AG10803 (cell line): Measurements from ENCODE around the gene PUSL1.
A peak's percentile ranks its signal among the peaks of the same experiment; 100 is the strongest.

Experiments used
- DNase-seq: peaks from one replicate; pipeline ENCODE4 v3.0.0; 2010; ENCODE audit warnings: low read depth
- H3K4me3 ChIP-seq: 2 replicates; pipeline ENCODE4 v1.5.1; 2011; ENCODE audit warnings: mild to moderate bottlenecking, low read length, control low read depth
- TF ChIP-seq, protein P1 (sequence below): conservative IDR thresholded peaks from 2 replicates; pipeline ENCODE4 v1.5.1; 2011; ENCODE audit warnings: mild to moderate bottlenecking, low read length, control low read depth, inconsistent platforms

PUSL1 gene

DNA sequence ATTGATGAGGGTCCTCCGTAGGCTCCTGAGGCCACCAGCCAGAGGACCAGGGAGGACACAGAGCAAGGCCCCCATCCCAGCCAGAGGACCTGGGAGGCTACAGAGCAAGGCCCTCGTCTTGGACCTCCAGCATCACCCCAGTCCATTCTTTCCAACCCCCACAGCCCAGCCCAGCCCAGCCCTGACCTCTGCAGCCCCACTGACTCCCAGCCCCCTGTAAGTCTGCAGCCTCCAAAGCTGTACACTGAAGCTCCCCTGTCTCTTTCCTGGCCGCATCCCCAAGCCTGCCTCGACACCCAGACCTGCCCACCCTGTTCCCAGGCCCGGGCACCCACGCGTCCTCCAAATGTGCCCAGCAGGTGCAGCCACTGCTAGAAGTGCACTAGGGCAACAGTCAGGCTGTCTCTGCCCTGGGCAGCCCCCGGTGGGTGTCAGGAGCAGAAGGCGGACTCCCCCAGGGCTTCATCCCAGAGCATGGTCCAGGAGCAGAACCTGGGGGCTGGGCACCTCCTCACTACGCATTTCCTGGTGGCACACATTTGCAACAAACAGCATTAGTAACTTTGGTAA, 38.7 kb downstream of the PUSL1 start:
- peak overlapping the region; percentile 75 for H3K4me3 ChIP-seq
- TF ChIP-seq, protein P1, sequence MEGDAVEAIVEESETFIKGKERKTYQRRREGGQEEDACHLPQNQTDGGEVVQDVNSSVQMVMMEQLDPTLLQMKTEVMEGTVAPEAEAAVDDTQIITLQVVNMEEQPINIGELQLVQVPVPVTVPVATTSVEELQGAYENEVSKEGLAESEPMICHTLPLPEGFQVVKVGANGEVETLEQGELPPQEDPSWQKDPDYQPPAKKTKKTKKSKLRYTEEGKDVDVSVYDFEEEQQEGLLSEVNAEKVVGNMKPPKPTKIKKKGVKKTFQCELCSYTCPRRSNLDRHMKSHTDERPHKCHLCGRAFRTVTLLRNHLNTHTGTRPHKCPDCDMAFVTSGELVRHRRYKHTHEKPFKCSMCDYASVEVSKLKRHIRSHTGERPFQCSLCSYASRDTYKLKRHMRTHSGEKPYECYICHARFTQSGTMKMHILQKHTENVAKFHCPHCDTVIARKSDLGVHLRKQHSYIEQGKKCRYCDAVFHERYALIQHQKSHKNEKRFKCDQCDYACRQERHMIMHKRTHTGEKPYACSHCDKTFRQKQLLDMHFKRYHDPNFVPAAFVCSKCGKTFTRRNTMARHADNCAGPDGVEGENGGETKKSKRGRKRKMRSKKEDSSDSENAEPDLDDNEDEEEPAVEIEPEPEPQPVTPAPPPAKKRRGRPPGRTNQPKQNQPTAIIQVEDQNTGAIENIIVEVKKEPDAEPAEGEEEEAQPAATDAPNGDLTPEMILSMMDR: no peak
- no peak for DNase-seq

DNA sequence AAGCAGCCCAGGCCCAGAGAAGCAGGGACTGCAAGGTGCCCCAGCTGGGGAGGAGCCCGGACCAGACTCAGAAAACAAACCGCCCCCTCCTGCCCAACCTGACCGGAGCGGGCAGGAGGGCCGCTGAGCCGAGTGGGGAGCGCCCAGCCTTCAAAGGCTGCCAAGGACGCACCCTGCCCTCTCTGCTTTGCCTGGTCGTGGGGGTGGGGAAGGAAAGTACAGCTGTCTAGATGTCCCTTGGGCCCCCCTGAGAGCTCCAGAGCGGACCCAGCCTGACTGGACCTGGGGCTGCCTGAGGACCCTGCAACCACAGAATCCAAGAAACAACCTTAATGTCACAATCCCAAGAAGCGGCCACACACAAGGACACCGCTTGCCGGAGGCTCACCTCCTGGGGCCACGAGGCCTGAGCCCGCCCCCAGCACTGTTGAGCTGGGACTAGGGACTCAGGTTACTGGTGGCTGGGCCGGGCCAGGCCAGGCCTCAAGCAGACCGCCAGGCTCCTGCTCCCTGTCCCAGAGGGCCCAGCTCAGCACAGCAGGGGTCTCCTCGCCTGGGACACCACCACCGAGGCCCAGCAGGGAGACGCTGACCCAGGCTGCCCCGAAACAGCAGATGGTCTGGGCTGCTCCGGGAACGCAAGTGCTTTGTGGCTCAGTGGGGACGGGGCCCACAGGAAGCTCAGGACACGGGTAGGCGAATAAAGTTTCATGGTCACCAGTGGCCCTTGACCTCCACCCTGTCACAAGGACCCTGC, 39.4 kb downstream of the PUSL1 start:
- TF ChIP-seq, protein P1: no peak
- peak overlapping the region; percentile 75 for H3K4me3 ChIP-seq
- no peak for DNase-seq

DNA sequence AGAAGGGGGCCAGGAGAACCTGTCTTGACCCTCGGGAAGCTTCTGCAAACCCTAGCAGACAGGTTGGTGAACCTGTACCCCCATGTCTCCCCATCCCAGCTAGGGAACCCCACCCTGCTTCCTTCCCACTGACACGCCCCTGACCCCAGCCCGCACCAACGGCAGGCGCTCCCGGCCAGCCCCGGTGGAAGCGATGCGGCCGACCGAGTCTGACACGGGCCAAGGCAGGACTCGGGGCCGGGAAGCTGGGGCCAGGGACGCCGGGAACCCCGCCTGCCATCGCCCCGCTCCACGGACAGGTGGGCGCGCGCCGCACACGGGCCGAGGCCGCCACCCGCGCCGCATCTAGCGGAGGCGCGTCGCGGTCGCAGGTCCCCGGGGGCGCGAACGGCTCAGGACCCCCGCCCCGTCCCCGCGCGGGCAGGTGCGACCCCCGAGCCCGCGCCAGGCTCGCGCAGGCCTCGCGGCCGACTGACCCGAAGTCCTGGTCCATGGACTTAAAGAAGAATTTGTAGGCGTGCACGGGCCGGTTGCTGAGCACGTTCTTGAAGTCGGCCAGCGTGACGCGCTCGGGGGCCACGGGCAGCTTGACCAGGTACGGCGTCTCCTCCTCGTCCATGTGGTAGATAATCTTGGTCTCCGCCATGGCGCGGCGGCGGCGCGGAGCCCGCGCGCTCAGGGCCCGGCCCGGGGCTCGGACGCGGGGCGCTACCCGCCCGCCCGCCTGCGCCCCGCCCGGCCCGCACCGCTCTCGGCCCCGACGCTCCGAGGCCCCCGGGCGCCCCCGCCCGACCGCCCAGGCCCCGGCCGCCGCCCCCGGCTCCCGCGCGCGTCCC, 40.2 kb downstream of the PUSL1 start:
- DNase-seq: no peak
- H3K4me3 ChIP-seq: peak overlapping the region; percentile 75
- TF ChIP-seq, protein P1: no peak

DNA sequence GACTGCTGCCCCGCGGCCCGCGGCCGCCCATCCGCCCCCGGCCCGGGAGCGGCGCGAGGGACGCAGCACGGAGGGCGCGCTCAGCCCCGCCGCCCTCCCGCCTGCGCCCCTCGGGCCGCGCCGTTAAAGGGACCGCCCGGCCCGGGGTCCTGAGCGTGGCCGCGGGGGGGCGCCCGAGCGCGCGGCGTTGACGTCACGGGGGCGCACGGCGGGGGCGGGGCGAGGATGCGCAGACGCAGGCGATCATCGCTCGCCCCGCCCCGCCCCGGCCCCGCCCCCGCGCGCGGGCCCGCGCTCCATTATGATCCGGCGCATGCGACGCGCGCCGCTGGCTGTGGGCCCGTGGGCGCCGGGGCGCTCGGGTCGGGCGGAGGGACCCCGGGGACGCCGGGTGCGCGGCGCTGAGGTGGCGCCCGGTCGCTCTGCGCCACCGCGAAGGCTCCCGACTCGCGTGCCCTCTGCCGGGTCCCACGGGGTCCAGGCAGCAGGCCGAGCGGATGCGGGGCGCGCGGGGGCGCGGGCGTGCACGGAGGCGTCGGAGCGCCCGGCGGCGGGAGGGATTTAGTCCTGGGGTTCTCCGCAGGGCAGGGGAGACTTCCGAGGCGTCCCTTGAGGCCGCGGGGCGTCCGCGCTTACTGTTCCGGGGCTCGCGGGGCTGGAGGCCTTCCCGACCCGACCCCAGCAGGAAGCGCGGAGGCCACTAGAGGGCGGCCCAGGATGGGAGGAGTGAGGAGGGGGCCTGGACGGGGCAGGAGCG, 41.0 kb downstream of the PUSL1 start, which contains the start of gene DVL1:
TSS of gene DVL1 (minus strand) at position 163 of the 757 bp plus-strand sequence. CDS start 353 bp downstream, outside the sequence.
- peak; percentile 79 for DNase-seq
- TF ChIP-seq, protein P1: peak; percentile 37
- H3K4me3 ChIP-seq: peak within 1 kb of the TSS; percentile 75

DNA sequence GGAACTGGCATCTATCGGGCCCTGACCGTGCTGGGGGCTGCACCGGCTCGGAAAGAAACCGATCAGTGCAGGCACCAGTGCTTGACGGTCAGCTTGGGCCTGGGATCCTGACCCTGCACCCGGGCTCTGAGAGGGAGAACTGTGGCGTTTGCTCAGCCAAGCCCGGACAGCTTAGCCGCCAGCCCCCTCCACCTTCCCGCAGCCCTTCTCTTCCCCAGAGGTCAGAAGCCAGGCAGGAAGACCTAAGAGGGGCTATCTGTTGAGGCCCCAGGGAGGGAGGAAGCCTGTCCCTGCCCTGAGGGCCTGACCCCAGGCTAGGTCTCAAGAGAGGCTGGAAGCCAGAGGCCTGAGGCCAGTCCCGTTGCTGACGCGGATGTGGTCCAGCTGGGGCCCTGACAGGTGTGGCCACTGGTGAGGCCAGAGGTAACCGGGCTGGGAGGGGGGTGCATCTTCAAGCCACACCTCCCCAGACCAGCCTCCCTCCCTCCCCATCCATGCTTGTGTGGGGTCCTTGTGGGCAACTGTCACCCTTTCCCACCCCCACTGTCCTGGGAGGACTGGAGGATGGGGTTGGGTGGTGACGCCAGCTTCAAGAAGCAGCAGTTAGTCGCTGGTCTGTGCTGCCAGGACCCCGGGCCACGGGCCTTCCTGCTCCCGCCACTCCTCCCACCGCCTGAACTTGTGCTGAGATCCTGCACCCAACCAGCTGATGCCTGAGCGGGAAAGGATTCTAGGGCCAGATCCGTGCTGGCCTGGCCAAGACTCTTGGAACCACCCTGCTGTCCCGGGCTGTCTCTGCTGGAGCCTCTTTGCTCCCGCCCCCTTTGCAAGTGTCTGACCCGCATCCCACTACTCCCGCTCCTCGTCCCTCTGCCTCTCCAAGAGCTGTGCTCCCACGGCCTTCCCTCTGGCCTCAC, 43.4 kb downstream of the PUSL1 start:
- peak overlapping the region; percentile 31 for H3K4me3 ChIP-seq
- DNase-seq: peak; percentile 51
- TF ChIP-seq, protein P1: no peak
